GM23338 (cell line): ENCODE data around the gene SPACA7. TPM values are rescaled to one million over a fixed set of nuclear protein-coding genes. Genes with fewer than 3 reads are reported as not detected.

Source experiments
- ATAC-seq: fragments of 200-7000 bp; cut with Tn5 transposase; 3 replicates; pipeline ENCODE4 v1.9.1; 2020
- DNase-seq: peaks from one replicate; pipeline ENCODE4 v3.0.0-alpha.2; 2015; ENCODE audit warnings: low spot score
- H2AFZ ChIP-seq: fragments of 200-600 bp; sonication (generic); 2 replicates; pipeline ENCODE4 v1.8.0; 2016; ENCODE audit warnings: antibody characterized with exemption, mild to moderate bottlenecking, moderate library complexity
- H3F3A ChIP-seq: fragments of 200-600 bp; sonication (generic); replicated peaks from 2 replicates; pipeline ENCODE4 v1.8.0; 2017; ENCODE audit warnings: antibody characterized with exemption, mixed run types, low read depth
- H3K27ac ChIP-seq: fragments of 200-600 bp; sonication (generic); 2 replicates; pipeline ENCODE4 v1.6.1; 2016; ENCODE audit warnings: low read depth
- H3K27me3 ChIP-seq: fragments of 200-600 bp; sonication (generic); 2 replicates; pipeline ENCODE4 v1.8.0; 2016; ENCODE audit warnings: mild to moderate bottlenecking, mixed run types, moderate library complexity; ENCODE audit not compliant: insufficient read depth
- H3K36me3 ChIP-seq: fragments of 200-600 bp; sonication (generic); 2 replicates; pipeline ENCODE4 v1.8.0; 2016; ENCODE audit warnings: mild to moderate bottlenecking; ENCODE audit not compliant: insufficient read depth
- H3K4me1 ChIP-seq: fragments of 200-600 bp; sonication (generic); 2 replicates; pipeline ENCODE4 v1.8.0; 2016; ENCODE audit warnings: mild to moderate bottlenecking, moderate library complexity; ENCODE audit not compliant: insufficient read depth
- H3K4me2 ChIP-seq: fragments of 200-600 bp; sonication (generic); 2 replicates; pipeline ENCODE4 v1.7.1; 2017; ENCODE audit warnings: mixed run types
- H3K4me3 ChIP-seq: fragments of 200-600 bp; sonication (generic); 2 replicates; pipeline ENCODE4 v1.6.1; 2016; ENCODE audit warnings: mixed run types
- H3K79me2 ChIP-seq: fragments of 200-600 bp; sonication (generic); replicated peaks from 2 replicates; pipeline ENCODE4 v1.8.0; 2017; ENCODE audit warnings: mild to moderate bottlenecking; ENCODE audit not compliant: insufficient read depth
- H3K9me2 ChIP-seq: fragments of 200-600 bp; sonication (generic); 2 replicates; pipeline ENCODE4 v1.8.0; 2017; ENCODE audit not compliant: insufficient read depth
- H4K20me1 ChIP-seq: fragments of 200-600 bp; sonication (generic); replicated peaks from 2 replicates; pipeline ENCODE4 v1.8.0; 2017; ENCODE audit warnings: mild to moderate bottlenecking; ENCODE audit not compliant: insufficient read depth
- H3K27ac Mint-ChIP-seq: 2 replicates; pipeline ENCODE4 v1.8.0; 2020; ENCODE audit warnings: inconsistent platforms, mild to moderate bottlenecking, moderate library complexity, mixed read lengths
- H3K27me3 Mint-ChIP-seq: 3 replicates; pipeline ENCODE4 v1.8.0; 2022; ENCODE audit warnings: low read depth, mild to moderate bottlenecking, moderate library complexity, mixed read lengths, inconsistent platforms; ENCODE audit not compliant: insufficient read depth, poor library complexity
- H3K36me3 Mint-ChIP-seq: 3 replicates; pipeline ENCODE4 v1.8.0; 2021; ENCODE audit warnings: low read depth, mild to moderate bottlenecking, inconsistent platforms, moderate library complexity, mixed read lengths
- H3K4me1 Mint-ChIP-seq: 3 replicates; pipeline ENCODE4 v1.8.0; 2020; ENCODE audit warnings: mild to moderate bottlenecking, inconsistent platforms, mixed read lengths
- H3K4me3 Mint-ChIP-seq: 3 replicates; pipeline ENCODE4 v1.8.0; 2021; ENCODE audit warnings: moderate library complexity, mild to moderate bottlenecking, inconsistent platforms, mixed read lengths
- H3K9me3 Mint-ChIP-seq: 3 replicates; pipeline ENCODE4 v1.8.0; 2020; ENCODE audit warnings: moderate library complexity, mild to moderate bottlenecking, inconsistent platforms, mixed read lengths
- CREB1 ChIP-seq: fragments of 250-450 bp; sonication (Bioruptor Pico); IDR thresholded peaks from 2 replicates; pipeline ENCODE4 v1.5.0; 2020; ENCODE audit warnings: low read depth, mild to moderate bottlenecking, moderate library complexity
- CTCF ChIP-seq, 2 experiments: fragments of 200-600 bp in 1 of 2; sonication (generic) in 1 of 2; conservative IDR thresholded peaks; 2 replicates each; pipeline versions ENCODE4 v1.5.1 to v1.6.1; 2016 to 2017; ENCODE audit warnings: antibody characterized with exemption in 2 of 2, low read depth in 2 of 2, mild to moderate bottlenecking in 2 of 2, moderate library complexity in 1 of 2
- EZH2 ChIP-seq: fragments of 200-600 bp; sonication (generic); IDR thresholded peaks from one replicate; pipeline ENCODE4 v1.8.0; 2017; ENCODE audit warnings: antibody characterized with exemption, mild to moderate bottlenecking, low read depth; ENCODE audit not compliant: unreplicated experiment
- EZH2phosphoT487 ChIP-seq: fragments of 200-600 bp; sonication (generic); IDR thresholded peaks from one replicate; pipeline ENCODE4 v1.8.1; 2018; ENCODE audit warnings: antibody characterized with exemption; ENCODE audit not compliant: unreplicated experiment
- JUNB ChIP-seq: IDR thresholded peaks from one replicate; pipeline ENCODE4 v1.6.1; 2016; ENCODE audit warnings: antibody characterized with exemption; ENCODE audit not compliant: unreplicated experiment
- NANOG ChIP-seq: IDR thresholded peaks from 2 replicates; pipeline ENCODE4 v1.6.1; 2016; ENCODE audit warnings: antibody characterized with exemption, borderline replicate concordance
- POLR2AphosphoS5 ChIP-seq: IDR thresholded peaks from 2 replicates; pipeline ENCODE4 v1.6.1; 2016; ENCODE audit warnings: antibody characterized with exemption, low read depth
- REST ChIP-seq: IDR thresholded peaks from one replicate; pipeline ENCODE4 v1.6.1; 2018; ENCODE audit warnings: antibody characterized with exemption; ENCODE audit not compliant: unreplicated experiment
- STAT1 ChIP-seq: IDR thresholded peaks from one replicate; pipeline ENCODE4 v1.6.1; 2016; ENCODE audit warnings: antibody characterized with exemption; ENCODE audit not compliant: unreplicated experiment
- ZNF114 ChIP-seq: fragments of 250-450 bp; sonication (Bioruptor Pico); IDR thresholded peaks from 2 replicates; pipeline ENCODE4 v1.5.0; 2020; ENCODE audit warnings: mild to moderate bottlenecking, moderate library complexity
- polyA plus RNA-seq: library from polyadenylated mRNA; unstranded; fragments of >200 nt; fragmentation: Nextera tagmentation; extraction: Ambion mirVana; gene quantifications from 2 replicates; pipeline ENCODE4 v1.2.1, GENCODE V29; 2016
- total RNA-seq: library from RNA; depleted of rRNA; stranded (reverse); fragments of >200 nt; shearing (Covaris generic); gene quantifications from 2 replicates; pipeline ENCODE4 v1.2.3, GENCODE V29; 2014
- TF ChIP-seq, protein P1 (sequence below): IDR thresholded peaks from 2 replicates; pipeline ENCODE4 v1.6.1; 2016; ENCODE audit warnings: antibody characterized with exemption
- TF ChIP-seq, protein P2 (sequence below): fragments of 250-450 bp; sonication (Bioruptor Pico); IDR thresholded peaks from 2 replicates; pipeline ENCODE4 v1.5.0; 2020; ENCODE audit warnings: mild to moderate bottlenecking, moderate library complexity

The SPACA7 gene
- total and polyA plus RNA-seq, 2 experiments from 2014 or later, result not detected

GRCh38 chr13:112347986-112348385 is 28.2 kb upstream of the SPACA7 start:
- H3K4me3 ChIP-seq, result no peak overlapping the region
- ATAC-seq (peak; percentile 7; the same call in 2 of the 3 replicates), DNase-seq (peak; percentile 31)
- H3K27me3 ChIP-seq, result no peaks in the 10 kb centered on the region
- Mint-ChIP-seq H3K9me3 (no peaks in the 10 kb centered on the region), H3K4me1 (peaks cover 82% of the 10 kb centered on the region), H3K27ac (no peak overlapping the region), H3K27me3 (peaks cover 8% of the 10 kb centered on the region), H3K4me3 (no peak overlapping the region), H3K36me3 (no peaks in the 10 kb centered on the region)
- TF ChIP-seq EZH2phosphoT487 (no peak), POLR2AphosphoS5 (no peak), JUNB (no peak), ZNF114 (CRISPR knock-in tag) (no peak), EZH2 (no peak), REST (no peak), CTCF (conservative IDR thresholded peaks at IDR 0.05; ENCODE audit: low read depth in 2 of 2) (no peak), NANOG (no peak), CREB1 (CRISPR knock-in tag) (no peak), STAT1 (no peak)
- TF ChIP-seq, protein P1, sequence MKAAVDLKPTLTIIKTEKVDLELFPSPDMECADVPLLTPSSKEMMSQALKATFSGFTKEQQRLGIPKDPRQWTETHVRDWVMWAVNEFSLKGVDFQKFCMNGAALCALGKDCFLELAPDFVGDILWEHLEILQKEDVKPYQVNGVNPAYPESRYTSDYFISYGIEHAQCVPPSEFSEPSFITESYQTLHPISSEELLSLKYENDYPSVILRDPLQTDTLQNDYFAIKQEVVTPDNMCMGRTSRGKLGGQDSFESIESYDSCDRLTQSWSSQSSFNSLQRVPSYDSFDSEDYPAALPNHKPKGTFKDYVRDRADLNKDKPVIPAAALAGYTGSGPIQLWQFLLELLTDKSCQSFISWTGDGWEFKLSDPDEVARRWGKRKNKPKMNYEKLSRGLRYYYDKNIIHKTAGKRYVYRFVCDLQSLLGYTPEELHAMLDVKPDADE, result no peak
- TF ChIP-seq, protein P2, sequence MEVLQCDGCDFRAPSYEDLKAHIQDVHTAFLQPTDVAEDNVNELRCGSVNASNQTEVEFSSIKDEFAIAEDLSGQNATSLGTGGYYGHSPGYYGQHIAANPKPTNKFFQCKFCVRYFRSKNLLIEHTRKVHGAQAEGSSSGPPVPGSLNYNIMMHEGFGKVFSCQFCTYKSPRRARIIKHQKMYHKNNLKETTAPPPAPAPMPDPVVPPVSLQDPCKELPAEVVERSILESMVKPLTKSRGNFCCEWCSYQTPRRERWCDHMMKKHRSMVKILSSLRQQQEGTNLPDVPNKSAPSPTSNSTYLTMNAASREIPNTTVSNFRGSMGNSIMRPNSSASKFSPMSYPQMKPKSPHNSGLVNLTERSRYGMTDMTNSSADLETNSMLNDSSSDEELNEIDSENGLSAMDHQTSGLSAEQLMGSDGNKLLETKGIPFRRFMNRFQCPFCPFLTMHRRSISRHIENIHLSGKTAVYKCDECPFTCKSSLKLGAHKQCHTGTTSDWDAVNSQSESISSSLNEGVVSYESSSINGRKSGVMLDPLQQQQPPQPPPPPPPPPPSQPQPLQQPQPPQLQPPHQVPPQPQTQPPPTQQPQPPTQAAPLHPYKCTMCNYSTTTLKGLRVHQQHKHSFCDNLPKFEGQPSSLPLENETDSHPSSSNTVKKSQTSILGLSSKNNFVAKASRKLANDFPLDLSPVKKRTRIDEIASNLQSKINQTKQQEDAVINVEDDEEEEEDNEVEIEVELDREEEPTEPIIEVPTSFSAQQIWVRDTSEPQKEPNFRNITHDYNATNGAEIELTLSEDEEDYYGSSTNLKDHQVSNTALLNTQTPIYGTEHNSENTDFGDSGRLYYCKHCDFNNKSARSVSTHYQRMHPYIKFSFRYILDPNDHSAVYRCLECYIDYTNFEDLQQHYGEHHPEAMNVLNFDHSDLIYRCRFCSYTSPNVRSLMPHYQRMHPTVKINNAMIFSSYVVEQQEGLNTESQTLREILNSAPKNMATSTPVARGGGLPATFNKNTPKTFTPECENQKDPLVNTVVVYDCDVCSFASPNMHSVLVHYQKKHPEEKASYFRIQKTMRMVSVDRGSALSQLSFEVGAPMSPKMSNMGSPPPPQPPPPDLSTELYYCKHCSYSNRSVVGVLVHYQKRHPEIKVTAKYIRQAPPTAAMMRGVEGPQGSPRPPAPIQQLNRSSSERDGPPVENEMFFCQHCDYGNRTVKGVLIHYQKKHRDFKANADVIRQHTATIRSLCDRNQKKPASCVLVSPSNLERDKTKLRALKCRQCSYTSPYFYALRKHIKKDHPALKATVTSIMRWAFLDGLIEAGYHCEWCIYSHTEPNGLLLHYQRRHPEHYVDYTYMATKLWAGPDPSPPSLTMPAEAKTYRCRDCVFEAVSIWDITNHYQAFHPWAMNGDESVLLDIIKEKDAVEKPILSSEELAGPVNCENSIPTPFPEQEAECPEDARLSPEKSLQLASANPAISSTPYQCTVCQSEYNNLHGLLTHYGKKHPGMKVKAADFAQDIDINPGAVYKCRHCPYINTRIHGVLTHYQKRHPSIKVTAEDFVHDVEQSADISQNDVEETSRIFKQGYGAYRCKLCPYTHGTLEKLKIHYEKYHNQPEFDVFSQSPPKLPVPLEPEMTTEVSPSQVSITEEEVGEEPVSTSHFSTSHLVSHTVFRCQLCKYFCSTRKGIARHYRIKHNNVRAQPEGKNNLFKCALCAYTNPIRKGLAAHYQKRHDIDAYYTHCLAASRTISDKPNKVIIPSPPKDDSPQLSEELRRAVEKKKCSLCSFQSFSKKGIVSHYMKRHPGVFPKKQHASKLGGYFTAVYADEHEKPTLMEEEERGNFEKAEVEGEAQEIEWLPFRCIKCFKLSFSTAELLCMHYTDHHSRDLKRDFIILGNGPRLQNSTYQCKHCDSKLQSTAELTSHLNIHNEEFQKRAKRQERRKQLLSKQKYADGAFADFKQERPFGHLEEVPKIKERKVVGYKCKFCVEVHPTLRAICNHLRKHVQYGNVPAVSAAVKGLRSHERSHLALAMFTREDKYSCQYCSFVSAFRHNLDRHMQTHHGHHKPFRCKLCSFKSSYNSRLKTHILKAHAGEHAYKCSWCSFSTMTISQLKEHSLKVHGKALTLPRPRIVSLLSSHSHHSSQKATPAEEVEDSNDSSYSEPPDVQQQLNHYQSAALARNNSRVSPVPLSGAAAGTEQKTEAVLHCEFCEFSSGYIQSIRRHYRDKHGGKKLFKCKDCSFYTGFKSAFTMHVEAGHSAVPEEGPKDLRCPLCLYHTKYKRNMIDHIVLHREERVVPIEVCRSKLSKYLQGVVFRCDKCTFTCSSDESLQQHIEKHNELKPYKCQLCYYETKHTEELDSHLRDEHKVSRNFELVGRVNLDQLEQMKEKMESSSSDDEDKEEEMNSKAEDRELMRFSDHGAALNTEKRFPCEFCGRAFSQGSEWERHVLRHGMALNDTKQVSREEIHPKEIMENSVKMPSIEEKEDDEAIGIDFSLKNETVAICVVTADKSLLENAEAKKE (CRISPR knock-in tag), result no peak
- H3K9me2 ChIP-seq, result no peaks in the 10 kb centered on the region; the same call in 1 of the 2 replicates
- H4K20me1 ChIP-seq, result no peaks in the 10 kb centered on the region
- peaks cover 19% of the 10 kb centered on the region for H3K4me1 ChIP-seq
- no peaks in the 10 kb centered on the region for H3K36me3 ChIP-seq
- no peaks in the 10 kb centered on the region for H3F3A ChIP-seq
- H3K79me2 ChIP-seq, result no peaks in the 10 kb centered on the region
- no peak overlapping the region for H3K27ac ChIP-seq
- no peak overlapping the region for H3K4me2 ChIP-seq
- no peak overlapping the region for H2AFZ ChIP-seq
